Measurements from ENCODE around the gene FFAR3.

- no peak for TF ChIP-seq CTCF (conservative IDR thresholded peaks at IDR 0.05 in 1 of 2, IDR thresholded peaks at IDR 0.05 in 1 of 2; ENCODE audit: low read depth in 1 of 2, low read length in 2 of 2)
- TF ChIP-seq EZH2 (IDR thresholded peaks at IDR 0.05; ENCODE audit: low read length, missing control alignments) = no peak
These were observed 15.8 kb upstream of the FFAR3 start for GRCh38 chr19:35342430-35342829.
